HG03108 (cell line): ENCODE data around the gene MINDY4B.
"Not testable (repeated sequence)": the region's sequence is repeated elsewhere in the genome, so short reads cannot be mapped to it uniquely, and the experiment has no call there.

Experiments used
- ATAC-seq: cut with Tn5 transposase; IDR thresholded peaks from one replicate; pipeline ENCODE4 v1.9.1; 2021; ENCODE audit warnings: moderate library complexity; ENCODE audit not compliant: unreplicated experiment

Gene MINDY4B

DNA sequence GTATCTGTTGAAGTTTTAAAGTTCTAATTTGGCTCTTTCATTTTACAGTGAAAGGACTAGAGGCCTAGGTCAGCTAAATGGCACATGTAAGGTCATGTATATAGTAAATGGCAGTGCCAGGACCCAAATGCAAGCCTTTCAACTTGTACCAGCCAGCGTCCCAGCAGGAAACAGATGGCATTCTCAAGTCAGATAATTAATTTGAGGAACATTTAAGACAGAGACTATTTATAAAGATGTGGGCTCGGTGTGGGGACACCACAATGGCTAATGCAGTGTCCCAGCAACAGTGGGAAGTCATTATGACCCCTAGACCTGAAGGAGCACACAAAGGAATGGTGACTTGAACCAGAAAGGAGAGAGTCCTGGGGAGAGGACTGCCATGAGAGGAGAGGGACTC lies 6.1 kb downstream of the MINDY4B start:
- no peak for ATAC-seq

DNA sequence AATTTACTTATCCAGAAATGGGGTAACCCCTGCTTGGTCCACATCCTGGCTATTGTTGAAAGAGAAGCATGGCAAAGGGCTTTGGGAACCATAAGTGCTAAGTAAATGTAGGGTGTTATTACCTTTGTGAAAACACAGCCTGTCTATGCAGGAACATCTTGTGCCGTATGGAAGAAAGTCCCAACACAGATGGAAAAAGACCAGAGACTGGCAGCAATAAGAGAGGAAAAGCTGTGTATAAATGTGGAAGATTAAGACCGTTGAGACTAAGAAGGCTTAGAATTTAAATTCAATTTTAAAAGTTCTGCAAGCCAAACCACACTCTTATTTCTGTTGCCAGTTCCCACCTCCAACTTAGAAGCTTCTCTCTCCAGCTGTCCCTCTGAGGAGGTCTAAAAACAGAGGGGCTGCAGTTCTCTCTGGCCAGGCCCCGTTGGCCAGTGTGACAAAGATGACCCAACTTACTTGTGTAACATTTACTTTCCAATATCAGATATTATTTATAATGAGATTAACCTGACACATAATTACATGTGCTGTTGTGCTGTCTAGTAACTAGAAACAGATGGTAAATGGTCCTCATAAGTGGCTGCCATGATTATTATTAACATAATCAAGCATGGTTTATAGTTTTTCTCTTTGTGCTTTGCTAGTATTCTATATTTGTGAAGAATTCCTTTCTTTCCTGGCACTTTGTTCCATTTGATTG lies 7.0 kb downstream of the MINDY4B start:
- no peak for ATAC-seq

DNA sequence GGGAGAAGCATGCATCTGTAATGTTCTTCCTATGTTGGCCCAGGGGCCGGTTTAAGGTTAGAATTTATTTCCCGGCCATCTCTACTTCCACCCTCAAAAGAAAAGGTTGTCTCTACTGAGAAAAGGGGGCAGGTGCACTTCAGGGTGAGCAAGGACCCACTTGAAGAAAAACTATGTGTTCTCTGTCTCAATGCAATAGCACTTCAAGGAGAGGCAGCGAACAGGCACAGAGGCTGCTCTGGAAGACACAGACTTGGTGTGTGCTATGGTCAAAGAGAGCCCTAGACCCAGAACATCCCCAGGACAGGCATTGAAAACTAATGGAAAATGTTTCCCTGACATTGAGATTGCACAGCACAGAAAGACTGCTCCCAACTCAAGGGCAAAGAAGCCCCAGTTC lies 7.6 kb downstream of the MINDY4B start:
- ATAC-seq: no peak

DNA sequence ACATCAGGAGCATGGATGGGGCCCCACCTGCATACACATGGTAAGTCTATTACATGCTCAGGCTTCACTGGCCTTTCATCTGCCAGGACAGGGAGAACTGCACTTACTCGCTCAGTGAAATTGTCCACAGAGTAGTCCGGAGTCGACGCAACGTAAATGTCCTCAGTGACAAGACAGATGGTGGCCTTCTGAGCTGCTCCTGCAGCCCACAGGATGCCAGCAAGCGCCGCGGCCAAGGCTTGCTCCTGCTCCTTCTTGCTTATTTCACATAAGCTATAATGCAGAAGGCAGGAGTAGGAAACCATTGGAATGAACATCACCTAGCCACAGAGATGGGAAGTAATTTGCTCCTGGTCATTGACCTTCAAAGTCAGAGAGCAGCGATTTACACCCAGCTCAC lies 14.4 kb downstream of the MINDY4B start:
- ATAC-seq: no peak

DNA sequence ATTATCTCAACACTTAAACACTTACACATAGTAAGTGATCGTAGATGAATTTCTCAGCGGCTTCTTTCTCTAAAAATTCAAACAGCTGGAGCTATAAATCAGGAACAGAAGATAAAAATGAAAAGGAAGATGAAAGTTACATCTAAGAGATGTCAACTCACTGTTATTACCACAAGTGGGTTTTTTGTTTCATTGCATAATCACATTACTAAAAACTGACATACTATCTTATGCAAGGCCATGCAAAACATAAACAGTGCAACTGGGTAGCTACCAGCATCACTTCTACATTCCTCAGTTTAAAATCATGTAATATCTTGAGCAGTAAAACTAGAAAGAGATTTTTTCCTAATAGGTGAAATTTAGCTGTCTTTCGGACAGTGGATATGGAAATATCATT lies 14.9 kb downstream of the MINDY4B start:
- no peak for ATAC-seq

DNA sequence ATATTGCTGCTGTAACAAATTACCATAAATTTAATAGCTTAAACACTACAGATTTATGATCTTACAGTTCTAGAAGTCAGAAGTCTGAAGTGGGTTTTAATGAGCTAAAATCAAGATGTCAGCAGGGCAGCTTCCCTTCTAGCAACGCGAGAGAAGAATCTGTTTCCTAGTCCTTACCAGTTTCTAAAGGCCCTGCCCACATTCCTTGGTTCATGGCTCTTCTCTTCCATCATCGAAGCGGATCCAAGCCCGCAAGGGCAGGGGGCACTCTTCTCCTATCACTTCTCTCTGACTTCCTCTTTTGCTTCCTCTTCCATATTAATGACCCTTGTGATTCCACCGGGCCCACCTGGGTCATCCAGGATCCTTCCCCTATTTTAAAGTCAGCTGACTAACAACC lies 16.1 kb downstream of the MINDY4B start:
- no peak for ATAC-seq

DNA sequence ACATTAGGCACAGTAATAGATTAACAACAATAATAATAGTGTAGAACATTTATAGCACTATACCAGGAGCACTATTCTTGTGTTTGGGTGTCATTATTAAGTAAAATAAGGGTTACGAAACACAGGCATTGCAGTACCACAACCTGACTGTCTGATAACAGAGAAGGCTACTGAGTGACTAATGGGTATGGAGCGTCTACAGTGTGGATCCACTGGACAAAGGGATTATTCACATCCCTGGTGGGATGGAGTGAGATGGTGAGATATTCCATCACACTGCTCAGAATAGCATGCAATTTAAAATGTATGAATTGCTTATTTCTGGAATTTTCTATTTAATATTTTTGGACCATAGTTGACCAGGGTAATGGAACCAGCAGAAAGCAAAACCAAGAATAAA lies 18.2 kb downstream of the MINDY4B start:
- ATAC-seq: no peak

DNA sequence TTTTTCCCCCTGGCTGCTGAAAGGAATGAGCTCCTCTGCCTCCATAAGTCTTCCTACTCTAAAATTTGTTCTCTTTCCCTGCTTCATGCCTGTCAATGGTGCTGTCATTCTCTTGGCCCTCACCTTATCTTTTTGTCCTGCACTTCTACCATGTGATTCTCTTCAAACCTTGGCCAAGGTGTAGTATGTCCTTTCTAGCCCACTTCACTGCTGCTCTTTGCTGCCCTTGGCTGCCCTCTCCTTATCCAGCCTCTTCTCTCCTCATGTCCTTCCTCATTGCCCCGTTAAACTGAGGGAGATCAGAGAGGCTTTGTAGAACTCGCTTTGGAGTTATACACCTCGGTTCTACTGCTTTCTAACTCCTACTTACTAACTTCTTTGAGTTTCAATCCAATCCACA lies 19.7 kb downstream of the MINDY4B start:
- ATAC-seq: no peak

DNA sequence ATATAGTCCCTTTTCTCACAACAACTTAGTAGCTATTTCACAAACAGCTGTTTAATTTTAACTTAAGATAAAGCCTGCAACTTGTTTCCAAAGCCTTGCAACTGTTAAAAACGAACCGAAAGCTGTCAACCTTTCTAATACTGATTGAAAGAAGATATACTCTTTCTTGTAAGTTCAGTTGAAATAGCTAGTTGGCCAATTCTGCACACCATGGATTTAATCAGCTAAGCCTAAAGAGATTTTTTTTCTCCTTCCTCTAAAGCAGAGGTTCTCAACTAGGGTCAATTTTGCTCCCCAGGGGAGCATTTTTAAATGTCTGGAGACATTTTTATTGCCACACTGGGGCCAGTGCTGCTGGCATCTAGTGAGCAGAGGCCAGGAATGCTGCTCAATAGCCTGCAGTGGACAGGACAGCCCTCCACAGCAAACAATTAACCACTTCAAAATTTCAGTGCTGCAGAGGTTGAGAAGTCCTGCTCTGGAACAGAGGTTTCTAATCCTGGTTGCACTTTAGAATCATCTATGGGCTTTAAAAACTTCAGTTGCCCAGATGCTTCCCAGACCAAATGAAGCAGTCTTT lies 26.2 kb downstream of the MINDY4B start:
- no peak for ATAC-seq

DNA sequence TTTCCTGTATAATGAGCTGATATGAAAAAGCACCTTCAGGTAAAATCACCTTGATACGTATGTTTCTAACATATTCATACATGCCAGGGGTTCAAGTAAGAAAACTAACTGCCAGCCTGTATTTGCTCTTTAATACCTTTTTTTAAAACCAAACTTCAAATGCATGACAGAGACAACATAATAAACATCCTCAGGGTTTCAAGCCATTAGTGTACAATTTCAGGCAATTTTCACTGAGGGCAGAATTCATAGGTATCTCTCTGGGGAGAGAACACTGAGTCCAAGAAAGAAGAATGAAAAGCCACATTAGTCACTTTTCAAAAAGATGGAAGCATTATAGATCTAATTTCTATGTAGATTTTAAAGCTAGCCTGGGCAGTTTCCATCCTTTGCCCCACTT lies 26.9 kb downstream of the MINDY4B start:
- no peak for ATAC-seq

DNA sequence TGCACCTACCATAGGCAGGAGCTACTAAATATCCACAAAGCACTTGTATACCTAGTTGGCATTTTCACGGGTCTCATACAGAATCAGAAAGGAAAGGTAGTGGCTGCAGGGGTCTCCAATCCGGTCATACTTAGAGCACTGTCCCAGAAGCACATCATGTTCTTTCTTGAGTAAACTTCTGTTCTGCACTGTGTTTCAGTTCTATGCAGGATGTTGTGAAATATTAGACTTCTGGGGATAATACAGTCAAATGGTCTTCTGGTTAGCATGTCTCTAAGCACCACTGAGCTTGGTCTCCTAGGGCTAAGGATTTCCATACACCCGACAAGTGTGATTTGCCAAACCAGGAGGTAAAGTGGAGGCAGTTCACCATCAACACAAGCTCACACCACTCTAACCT lies 27.9 kb downstream of the MINDY4B start:
- no peak for ATAC-seq

DNA sequence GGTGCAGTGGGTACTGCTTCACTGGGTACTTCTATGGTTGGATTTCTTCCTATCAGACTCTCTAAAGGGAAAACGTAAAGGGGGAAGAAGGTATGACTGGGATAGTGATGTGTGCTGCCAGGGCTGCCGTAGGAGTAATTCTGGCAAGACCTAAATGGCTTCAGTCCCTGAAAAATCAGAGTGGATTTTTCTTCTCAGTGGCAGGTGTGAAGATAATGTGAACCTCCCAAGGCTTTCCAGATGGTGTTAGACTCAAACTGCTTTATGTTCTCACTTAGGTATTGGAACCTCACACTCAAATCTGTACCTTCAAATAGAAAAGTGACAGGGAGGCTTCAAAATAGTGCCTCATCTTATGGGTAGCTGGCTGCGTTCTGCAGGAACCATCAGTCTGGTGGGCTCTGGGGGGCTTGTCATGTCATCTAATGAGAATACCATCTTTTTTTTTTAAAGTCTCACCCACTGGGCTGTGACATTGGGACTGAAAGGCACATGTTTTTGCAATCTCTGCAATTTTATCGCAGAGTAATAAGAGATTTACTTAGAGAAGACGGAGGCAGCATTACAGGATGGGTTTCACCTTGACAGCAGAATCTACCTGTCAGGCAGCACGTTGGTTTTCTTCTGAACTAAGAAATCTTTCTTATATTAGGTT lies 28.5 kb downstream of the MINDY4B start:
- no peak for ATAC-seq

DNA sequence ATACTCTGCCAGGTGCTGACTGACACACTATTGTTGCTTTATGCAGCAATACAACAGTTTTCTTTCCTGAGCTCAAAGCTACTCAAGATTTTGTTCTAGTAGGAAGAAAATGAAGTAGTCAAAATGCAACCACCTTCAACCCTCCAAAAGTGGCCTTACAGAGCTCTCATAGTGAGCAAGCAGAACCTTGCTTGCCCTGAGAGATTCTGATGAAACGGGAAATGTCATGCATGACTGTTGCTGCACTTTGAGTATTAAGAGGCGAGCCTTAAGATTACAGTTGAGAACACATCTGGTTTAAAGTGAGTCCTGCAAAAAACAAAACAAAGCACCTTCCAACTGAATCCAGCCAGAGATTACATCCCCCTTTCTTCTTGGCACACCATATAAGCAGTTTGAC lies 29.7 kb downstream of the MINDY4B start:
- ATAC-seq: no peak

DNA sequence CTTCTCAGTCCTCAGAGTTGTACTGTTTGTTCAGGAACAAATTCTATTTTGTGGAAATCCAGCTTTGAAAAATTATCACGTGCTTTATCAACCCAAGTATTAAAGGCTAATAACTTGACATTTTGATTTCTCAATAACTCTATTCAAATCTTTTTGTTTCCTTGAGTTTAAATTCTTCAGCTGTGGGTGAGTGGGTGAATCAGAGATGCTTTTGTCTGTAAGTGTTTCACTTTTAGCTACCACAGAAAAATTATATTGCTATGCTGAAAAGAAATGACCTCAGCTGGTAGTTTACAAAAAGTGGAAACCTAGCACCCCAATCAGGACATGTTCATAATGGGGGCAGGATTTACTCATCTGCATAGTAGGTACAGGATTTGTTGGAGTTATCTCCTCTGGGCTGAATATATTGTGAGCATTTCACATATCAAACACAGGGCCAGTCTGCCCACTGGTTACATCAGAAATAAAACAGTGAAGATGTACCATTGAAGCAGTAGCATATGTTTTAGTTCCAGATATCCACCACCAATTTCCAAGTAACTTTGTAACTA lies 30.5 kb downstream of the MINDY4B start:
- ATAC-seq: no peak

DNA sequence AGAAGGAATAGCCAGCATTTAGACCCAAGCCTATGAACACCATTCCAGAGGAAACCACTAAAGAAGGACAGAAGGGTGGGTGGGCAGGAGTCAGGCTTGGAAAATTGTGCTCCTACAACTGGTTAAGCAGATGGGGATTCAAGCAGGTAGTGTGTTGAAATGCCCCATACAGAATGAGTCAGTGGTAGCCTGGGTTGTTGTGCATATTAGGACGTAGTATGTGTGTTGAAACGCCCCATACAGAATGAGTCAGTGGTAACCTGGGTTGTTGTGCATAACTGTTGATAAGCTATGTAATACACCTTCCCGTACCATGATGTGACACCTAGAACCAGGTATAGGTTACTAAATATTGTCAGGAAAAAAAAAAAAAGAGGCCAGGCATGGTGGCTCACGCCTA lies 34.0 kb downstream of the MINDY4B start:
- ATAC-seq: no peak

DNA sequence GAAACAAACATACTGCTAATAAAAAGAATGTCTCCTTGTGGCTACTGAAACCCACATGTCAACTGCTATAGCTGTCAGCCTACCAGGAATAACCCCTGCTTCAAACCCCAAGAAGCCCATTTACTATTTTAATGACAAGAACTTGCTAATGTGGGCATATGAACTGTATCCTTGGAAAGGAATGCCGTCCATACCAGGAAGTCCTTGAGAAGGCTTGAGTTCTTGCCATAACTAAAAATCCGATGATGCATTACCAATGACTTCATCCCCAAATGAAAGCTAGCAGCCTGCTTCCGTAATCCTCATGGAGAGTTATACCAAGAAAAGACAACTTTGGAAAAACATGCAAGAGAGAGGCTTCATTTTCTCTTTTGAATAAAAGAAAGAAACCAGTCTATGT lies 34.8 kb downstream of the MINDY4B start:
- no peak for ATAC-seq

DNA sequence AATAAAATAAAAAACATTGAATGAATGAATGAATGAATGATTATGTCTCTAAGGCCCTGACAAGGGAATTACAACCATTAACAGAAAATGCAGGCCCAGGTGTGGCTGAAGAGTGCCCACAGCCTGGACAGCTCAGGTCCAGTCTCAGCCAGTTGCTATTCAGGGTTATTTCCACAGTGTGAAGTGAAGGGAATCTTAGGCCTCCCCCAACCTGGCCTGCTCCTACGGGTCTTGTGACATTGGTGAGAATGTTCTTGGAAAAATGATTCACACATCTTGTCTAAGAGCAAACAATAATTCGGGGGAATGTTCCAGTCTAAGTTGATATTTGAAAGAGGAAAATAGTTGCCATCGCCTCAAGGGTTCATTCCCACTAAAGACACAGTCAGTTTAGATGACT lies 37.0 kb downstream of the MINDY4B start:
- no peak for ATAC-seq

DNA sequence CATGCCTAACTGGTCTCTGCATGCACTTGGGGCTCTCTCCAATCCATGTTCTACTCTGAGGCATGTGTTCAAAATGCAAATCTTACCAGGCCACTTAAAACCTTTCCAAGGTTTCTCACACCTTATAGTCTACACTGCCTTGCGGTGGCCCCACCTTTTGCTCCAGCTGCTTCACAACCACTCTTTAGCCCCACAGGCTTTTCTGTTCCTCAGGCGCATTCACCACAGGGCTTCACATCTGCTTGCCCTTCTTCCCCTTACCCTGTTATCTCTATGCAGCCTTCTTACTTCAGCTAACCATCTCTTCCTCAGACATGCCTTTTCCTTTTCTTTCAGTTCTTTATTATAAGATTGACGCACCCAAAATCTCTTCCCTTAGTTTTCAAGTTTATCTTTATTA lies 37.8 kb downstream of the MINDY4B start:
- ATAC-seq: no peak

DNA sequence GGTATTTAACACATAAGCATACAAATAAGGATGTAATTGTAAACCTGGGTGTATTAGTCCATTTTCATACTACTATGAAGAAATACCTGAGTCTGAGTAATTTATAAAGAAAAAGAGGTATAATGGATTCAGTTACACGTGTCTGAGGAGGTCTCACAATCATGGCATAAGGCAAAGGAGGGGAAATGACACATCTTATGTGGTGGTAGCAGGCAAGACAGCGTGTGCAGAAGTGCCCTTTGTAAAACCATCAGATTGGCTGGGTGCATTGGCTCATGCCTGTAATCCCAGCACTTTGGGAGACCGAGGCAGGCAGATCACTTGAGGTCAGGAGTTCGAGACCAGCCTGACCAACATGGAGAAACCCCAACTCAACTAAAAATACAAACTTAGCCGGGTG lies 41.3 kb downstream of the MINDY4B start:
- ATAC-seq: not testable (repeated sequence)

DNA sequence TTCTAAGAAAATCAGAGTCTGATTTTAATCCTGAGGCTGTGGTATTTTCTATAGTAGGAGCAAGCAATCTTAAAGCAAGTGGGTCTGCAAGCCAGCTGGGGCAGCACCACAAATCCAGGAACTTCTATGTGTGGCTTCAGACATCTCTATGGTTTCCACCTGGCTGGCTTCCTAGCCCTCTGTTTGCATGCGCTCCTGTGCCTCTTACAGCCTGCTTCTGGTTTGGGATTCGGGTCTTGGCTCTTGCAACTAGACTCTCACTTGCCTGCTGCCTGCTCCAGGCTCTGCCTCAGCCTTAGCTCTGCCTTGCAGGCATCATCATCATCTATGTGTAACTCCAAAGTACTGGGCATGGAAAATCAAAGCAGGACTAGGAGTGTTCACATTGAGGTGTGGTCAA lies 43.4 kb downstream of the MINDY4B start:
- ATAC-seq: no peak

DNA sequence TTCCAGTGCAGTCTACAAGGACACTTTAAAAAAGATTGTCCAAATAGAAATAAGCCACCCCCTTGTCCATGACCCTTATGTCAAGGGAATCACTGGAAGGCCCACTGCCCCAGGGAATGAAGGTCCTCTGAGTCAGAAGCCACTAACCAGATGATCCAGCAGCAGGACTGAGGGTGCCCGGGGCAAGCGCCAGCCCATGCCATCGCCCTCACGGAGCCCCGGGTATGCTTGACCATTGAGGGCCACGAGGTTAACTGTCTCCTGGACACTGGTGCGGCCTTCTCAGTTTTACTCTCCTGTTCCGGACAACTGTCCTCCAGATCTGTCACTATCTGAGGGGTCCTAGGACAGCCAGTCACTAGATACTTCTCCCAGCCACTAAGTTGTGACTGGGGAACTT lies 47.3 kb downstream of the MINDY4B start:
- ATAC-seq: not testable (repeated sequence)

DNA sequence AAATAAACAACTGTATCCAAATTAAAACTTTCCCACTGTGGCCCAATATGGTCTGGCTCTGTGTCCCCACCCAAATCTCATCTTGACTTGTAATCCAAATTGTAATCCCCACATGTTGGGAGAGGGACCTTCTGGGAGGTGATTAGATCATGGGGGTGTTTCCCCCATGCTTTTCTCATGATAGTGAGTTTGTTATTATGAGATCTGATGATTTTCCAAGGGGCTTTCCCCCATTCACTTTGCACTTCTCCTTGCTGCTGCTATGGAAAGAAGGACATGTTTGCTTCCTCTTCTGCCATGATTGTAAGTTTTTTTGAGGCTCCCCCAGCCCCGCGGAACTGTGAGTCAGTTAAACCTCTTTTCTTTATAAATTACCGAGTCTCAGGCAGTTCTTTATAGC lies 55.0 kb downstream of the MINDY4B start:
- no peak for ATAC-seq
